ENCODE results near the gene USO1.

DNA sequence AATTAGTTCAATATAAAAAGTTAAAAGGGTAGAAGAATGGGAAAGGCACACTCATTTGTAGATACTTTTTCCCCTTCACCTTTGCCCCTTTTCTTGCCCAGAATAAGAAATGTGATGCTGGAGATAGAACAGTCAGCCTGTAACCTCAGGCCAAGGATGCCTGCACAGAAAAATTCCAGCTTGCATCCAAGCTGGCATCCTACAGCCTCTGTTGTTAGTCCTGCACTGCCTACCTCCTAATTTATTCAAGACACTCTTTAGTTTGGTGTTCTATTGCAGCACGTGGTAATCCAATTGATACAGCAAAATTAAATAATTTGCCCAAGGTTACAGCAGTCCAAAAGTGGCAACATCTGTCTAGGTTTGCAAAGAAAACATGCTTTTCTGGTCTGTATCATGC, 9.7 kb upstream of the USO1 start:
- TF ChIP-seq EZH2 (IDR thresholded peaks at IDR 0.05; ENCODE audit: low read depth, unreplicated experiment) (no peak), CTCF (conservative IDR thresholded peaks at IDR 0.05; ENCODE audit: low read depth in 2 of 2) (no peak), EZH2phosphoT487 (IDR thresholded peaks at IDR 0.05; ENCODE audit: unreplicated experiment) (no peak), POLR2AphosphoS5 (IDR thresholded peaks at IDR 0.05; ENCODE audit: low read depth) (no peak), JUNB (IDR thresholded peaks at IDR 0.05; ENCODE audit: unreplicated experiment) (no peak), NANOG (IDR thresholded peaks at IDR 0.05; ENCODE audit: borderline replicate concordance) (no peak), ZNF331 (CRISPR knock-in tag; IDR thresholded peaks at IDR 0.05; ENCODE audit: low read depth) (no peak), CREB1 (CRISPR knock-in tag; IDR thresholded peaks at IDR 0.05; ENCODE audit: low read depth) (no peak), STAT1 (IDR thresholded peaks at IDR 0.05; ENCODE audit: unreplicated experiment) (no peak), ZNF114 (CRISPR knock-in tag; IDR thresholded peaks at IDR 0.05) (no peak)
- TF ChIP-seq, protein P1, sequence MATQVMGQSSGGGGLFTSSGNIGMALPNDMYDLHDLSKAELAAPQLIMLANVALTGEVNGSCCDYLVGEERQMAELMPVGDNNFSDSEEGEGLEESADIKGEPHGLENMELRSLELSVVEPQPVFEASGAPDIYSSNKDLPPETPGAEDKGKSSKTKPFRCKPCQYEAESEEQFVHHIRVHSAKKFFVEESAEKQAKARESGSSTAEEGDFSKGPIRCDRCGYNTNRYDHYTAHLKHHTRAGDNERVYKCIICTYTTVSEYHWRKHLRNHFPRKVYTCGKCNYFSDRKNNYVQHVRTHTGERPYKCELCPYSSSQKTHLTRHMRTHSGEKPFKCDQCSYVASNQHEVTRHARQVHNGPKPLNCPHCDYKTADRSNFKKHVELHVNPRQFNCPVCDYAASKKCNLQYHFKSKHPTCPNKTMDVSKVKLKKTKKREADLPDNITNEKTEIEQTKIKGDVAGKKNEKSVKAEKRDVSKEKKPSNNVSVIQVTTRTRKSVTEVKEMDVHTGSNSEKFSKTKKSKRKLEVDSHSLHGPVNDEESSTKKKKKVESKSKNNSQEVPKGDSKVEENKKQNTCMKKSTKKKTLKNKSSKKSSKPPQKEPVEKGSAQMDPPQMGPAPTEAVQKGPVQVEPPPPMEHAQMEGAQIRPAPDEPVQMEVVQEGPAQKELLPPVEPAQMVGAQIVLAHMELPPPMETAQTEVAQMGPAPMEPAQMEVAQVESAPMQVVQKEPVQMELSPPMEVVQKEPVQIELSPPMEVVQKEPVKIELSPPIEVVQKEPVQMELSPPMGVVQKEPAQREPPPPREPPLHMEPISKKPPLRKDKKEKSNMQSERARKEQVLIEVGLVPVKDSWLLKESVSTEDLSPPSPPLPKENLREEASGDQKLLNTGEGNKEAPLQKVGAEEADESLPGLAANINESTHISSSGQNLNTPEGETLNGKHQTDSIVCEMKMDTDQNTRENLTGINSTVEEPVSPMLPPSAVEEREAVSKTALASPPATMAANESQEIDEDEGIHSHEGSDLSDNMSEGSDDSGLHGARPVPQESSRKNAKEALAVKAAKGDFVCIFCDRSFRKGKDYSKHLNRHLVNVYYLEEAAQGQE (IDR thresholded peaks at IDR 0.05; ENCODE audit: unreplicated experiment) = no peak
- TF ChIP-seq, protein P2, sequence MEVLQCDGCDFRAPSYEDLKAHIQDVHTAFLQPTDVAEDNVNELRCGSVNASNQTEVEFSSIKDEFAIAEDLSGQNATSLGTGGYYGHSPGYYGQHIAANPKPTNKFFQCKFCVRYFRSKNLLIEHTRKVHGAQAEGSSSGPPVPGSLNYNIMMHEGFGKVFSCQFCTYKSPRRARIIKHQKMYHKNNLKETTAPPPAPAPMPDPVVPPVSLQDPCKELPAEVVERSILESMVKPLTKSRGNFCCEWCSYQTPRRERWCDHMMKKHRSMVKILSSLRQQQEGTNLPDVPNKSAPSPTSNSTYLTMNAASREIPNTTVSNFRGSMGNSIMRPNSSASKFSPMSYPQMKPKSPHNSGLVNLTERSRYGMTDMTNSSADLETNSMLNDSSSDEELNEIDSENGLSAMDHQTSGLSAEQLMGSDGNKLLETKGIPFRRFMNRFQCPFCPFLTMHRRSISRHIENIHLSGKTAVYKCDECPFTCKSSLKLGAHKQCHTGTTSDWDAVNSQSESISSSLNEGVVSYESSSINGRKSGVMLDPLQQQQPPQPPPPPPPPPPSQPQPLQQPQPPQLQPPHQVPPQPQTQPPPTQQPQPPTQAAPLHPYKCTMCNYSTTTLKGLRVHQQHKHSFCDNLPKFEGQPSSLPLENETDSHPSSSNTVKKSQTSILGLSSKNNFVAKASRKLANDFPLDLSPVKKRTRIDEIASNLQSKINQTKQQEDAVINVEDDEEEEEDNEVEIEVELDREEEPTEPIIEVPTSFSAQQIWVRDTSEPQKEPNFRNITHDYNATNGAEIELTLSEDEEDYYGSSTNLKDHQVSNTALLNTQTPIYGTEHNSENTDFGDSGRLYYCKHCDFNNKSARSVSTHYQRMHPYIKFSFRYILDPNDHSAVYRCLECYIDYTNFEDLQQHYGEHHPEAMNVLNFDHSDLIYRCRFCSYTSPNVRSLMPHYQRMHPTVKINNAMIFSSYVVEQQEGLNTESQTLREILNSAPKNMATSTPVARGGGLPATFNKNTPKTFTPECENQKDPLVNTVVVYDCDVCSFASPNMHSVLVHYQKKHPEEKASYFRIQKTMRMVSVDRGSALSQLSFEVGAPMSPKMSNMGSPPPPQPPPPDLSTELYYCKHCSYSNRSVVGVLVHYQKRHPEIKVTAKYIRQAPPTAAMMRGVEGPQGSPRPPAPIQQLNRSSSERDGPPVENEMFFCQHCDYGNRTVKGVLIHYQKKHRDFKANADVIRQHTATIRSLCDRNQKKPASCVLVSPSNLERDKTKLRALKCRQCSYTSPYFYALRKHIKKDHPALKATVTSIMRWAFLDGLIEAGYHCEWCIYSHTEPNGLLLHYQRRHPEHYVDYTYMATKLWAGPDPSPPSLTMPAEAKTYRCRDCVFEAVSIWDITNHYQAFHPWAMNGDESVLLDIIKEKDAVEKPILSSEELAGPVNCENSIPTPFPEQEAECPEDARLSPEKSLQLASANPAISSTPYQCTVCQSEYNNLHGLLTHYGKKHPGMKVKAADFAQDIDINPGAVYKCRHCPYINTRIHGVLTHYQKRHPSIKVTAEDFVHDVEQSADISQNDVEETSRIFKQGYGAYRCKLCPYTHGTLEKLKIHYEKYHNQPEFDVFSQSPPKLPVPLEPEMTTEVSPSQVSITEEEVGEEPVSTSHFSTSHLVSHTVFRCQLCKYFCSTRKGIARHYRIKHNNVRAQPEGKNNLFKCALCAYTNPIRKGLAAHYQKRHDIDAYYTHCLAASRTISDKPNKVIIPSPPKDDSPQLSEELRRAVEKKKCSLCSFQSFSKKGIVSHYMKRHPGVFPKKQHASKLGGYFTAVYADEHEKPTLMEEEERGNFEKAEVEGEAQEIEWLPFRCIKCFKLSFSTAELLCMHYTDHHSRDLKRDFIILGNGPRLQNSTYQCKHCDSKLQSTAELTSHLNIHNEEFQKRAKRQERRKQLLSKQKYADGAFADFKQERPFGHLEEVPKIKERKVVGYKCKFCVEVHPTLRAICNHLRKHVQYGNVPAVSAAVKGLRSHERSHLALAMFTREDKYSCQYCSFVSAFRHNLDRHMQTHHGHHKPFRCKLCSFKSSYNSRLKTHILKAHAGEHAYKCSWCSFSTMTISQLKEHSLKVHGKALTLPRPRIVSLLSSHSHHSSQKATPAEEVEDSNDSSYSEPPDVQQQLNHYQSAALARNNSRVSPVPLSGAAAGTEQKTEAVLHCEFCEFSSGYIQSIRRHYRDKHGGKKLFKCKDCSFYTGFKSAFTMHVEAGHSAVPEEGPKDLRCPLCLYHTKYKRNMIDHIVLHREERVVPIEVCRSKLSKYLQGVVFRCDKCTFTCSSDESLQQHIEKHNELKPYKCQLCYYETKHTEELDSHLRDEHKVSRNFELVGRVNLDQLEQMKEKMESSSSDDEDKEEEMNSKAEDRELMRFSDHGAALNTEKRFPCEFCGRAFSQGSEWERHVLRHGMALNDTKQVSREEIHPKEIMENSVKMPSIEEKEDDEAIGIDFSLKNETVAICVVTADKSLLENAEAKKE (CRISPR knock-in tag; IDR thresholded peaks at IDR 0.05) = no peak

Measured in GM23338 (cell line).